ENCODE measurements around the gene TMPRSS6. TPM values are rescaled to one million over a fixed set of nuclear protein-coding genes. Genes with fewer than 3 reads are reported as not detected.

Gene TMPRSS6
- total RNA-seq, 1 experiment from 2014 or later, result 0.39 TPM

- Histone ChIP-seq H3K4me3 (replicated peaks in 1 of 2; ENCODE audit: low read depth in 1 of 2, low read length in 2 of 2) (no peak overlapping the region), H3K79me2 (ENCODE audit: insufficient read depth, low read length) (no peaks in the 10 kb centered on the region), H3K4me1 (ENCODE audit: control insufficient read depth in 1 of 2, insufficient read depth in 2 of 2, low read length in 2 of 2) (peaks cover 0 to 4% of the 10 kb centered on the region in 2 experiments; a peak in 1 of 4 replicates), H3K9me3 (ENCODE audit: control insufficient read depth in 1 of 2, insufficient read depth in 1 of 2, low read depth in 1 of 2, low read length in 2 of 2) (no peaks in the 10 kb centered on the region), H3K27ac (ENCODE audit: low read depth, low read length) (no peak overlapping the region), H4K20me1 (ENCODE audit: insufficient read depth) (no peaks in the 10 kb centered on the region), H2AFZ (ENCODE audit: low read depth, low read length, poor library complexity, severe bottlenecking) (no peak overlapping the region), H3K27me3 (ENCODE audit: insufficient read depth, low read length) (no peaks in the 10 kb centered on the region), H3K9ac (ENCODE audit: low read length) (no peak overlapping the region), H3K9me2 (ENCODE audit: insufficient read depth) (no peaks in the 10 kb centered on the region), H3K36me3 (ENCODE audit: control insufficient read depth in 1 of 2, insufficient read depth in 2 of 2, low read length in 2 of 2) (no peaks in the 10 kb centered on the region; a peak in 1 of 4 replicates), H3K4me2 (ENCODE audit: low read length) (no peak overlapping the region)
- ChIA-PET CTCF (no interaction called here), RAD21 (ENCODE audit: low non-redundant PET in 1 of 2, low total read pairs in 2 of 2, uncharacterized antibody in 2 of 2, unreplicated experiment in 2 of 2) (no interaction called here), POLR2A (no interaction called here)
- no TSS peak for BruUV-seq (replicated peaks)
- intact Hi-C loops (cut with micrococcal nuclease), result no loop called here
- DNase-seq (ENCODE audit: low read depth, low spot score), result no peak
- ATAC-seq, result no peak
- no peak for TF ChIP-seq MAX (IDR thresholded peaks at IDR 0.05)
- TF ChIP-seq ZNF274 (IDR thresholded peaks at IDR 0.05; ENCODE audit: low read depth, low read length), result no peak
- no peak for TF ChIP-seq EZH2 (IDR thresholded peaks at IDR 0.05)
- no peak for TF ChIP-seq SIN3A (IDR thresholded peaks at IDR 0.05; ENCODE audit: low read depth)
- TF ChIP-seq REST (IDR thresholded peaks at IDR 0.05; ENCODE audit: low read depth), result no peak
- no peak for TF ChIP-seq JUND (IDR thresholded peaks at IDR 0.05)
- no peak for TF ChIP-seq EGR1 (IDR thresholded peaks at IDR 0.05; ENCODE audit: low read depth)
- no peak for TF ChIP-seq ZFX (IDR thresholded peaks at IDR 0.05)
- TF ChIP-seq ATF3 (IDR thresholded peaks at IDR 0.05), result no peak
- no peak for TF ChIP-seq ZBTB33 (IDR thresholded peaks at IDR 0.05; ENCODE audit: extremely low read depth, insufficient replicate concordance, low read length)
- TF ChIP-seq RAD21 (IDR thresholded peaks at IDR 0.05; ENCODE audit: low read depth), result no peak
- no peak for TF ChIP-seq POLR2AphosphoS5 (IDR thresholded peaks at IDR 0.05; ENCODE audit: low read depth, low read length)
- no peak for TF ChIP-seq ELF1 (IDR thresholded peaks at IDR 0.05; ENCODE audit: borderline replicate concordance, low read depth)
- no peak for TF ChIP-seq CTCF (IDR thresholded peaks at IDR 0.05 in 2 of 3, conservative IDR thresholded peaks at IDR 0.05 in 1 of 3; ENCODE audit: borderline replicate concordance in 1 of 3, insufficient read depth in 1 of 3, low read depth in 2 of 3, low read length in 2 of 3)
Measured at GRCh38 chr22:37064553-37064952, 45.0 kb downstream of the TMPRSS6 start.

All from HCT116 (cell line).